ENCODE results near the gene TYW1B.

- TF ChIP-seq TAF1 (IDR thresholded peaks at IDR 0.05; ENCODE audit: borderline replicate concordance, insufficient read depth, low read length) (no peak), POLR2AphosphoS5 (IDR thresholded peaks at IDR 0.05; ENCODE audit: low read depth, low read length) (no peak), SIN3A (IDR thresholded peaks at IDR 0.05; ENCODE audit: borderline replicate concordance, insufficient read depth, low read length) (no peak), REST (IDR thresholded peaks at IDR 0.05; ENCODE audit: insufficient read depth in 1 of 2, low read depth in 2 of 2, low read length in 2 of 2) (no peak), FOXP2 (optimal IDR thresholded peaks at IDR 0.05; ENCODE audit: borderline replicate concordance, extremely low read depth, extremely low read length, insufficient read depth) (no peak)
Measured at GRCh38 chr7:72577107-72577506, 250.9 kb downstream of the TYW1B start.

Data from PFSK-1 (cell line).